ENCODE data around the gene RPS15.

- no peak for TF ChIP-seq CTCF (IDR thresholded peaks at IDR 0.05; ENCODE audit: low read depth, low read length)
- no peak for TF ChIP-seq EZH2phosphoT487 (IDR thresholded peaks at IDR 0.05; ENCODE audit: low read depth)
These were observed 15.5 kb downstream of the RPS15 start for GRCh38 chr19:1453525-1454364.
